H1 (cell line): ENCODE data around the gene ITGA11. TPM values are rescaled to one million over a fixed set of nuclear protein-coding genes. Genes with fewer than 3 reads are reported as not detected.

Source experiments
- CTCF ChIA-PET: fragments of 300-600 bp; sonication (Branson Sonifier 250); formaldehyde crosslinking; loops from one replicate; lab custom pipeline; 2021; ENCODE audit not compliant: partially characterized antibody; lab: Charles Lee
- POLR2A ChIA-PET: fragments of 300-600 bp; sonication (Branson Sonifier 250); formaldehyde crosslinking; loops from one replicate; lab custom pipeline; 2021; ENCODE audit warnings: inconsistent platforms; ENCODE audit not compliant: partially characterized antibody; lab: Charles Lee
- DNase-seq, 2 experiments: peaks; one replicate each; pipeline versions ENCODE4 v3.0.0 to v3.0.0-alpha.2; 2010 to 2022; ENCODE audit warnings: low spot score in 2 of 2, low read depth in 1 of 2, mixed read lengths in 1 of 2
- FAIRE-seq: peaks from 2 replicates; lab custom pipeline; 2011; peaks lifted over from hg19 to GRCh38; lab: Jason Lieb, UNC
- H2AFZ ChIP-seq: 2 replicates; pipeline ENCODE4 v1.8.1; 2012; ENCODE audit warnings: low read length, inconsistent platforms
- H2AK5ac ChIP-seq: 2 replicates; pipeline ENCODE4 v1.6.1; 2013; ENCODE audit warnings: low read depth, low read length
- H2BK120ac ChIP-seq: replicated peaks from 2 replicates; pipeline ENCODE3; 2013; ENCODE audit warnings: low read depth, low read length, inconsistent platforms
- H2BK12ac ChIP-seq: 2 replicates; pipeline ENCODE4 v1.6.1; 2013; ENCODE audit warnings: low read depth, low read length
- H2BK15ac ChIP-seq: 2 replicates; pipeline ENCODE4 v1.6.1; 2013; ENCODE audit warnings: low read length
- H2BK20ac ChIP-seq: 2 replicates; pipeline ENCODE4 v1.6.1; 2013; ENCODE audit warnings: low read length
- H2BK5ac ChIP-seq: 2 replicates; pipeline ENCODE4 v1.6.1; 2013; ENCODE audit warnings: low read depth, low read length
- H3K14ac ChIP-seq: 2 replicates; pipeline ENCODE4 v1.6.1; 2013; ENCODE audit warnings: inconsistent platforms; ENCODE audit not compliant: insufficient read length
- H3K18ac ChIP-seq: 2 replicates; pipeline ENCODE4 v1.6.1; 2013; ENCODE audit warnings: low read length; ENCODE audit errors: extremely low read depth
- H3K23ac ChIP-seq: 2 replicates; pipeline ENCODE4 v1.6.1; 2013; ENCODE audit warnings: inconsistent platforms; ENCODE audit not compliant: insufficient read length
- H3K23me2 ChIP-seq: 2 replicates; pipeline ENCODE4 v1.6.1; 2013; ENCODE audit warnings: low read depth, low read length
- H3K27ac ChIP-seq: 2 replicates; pipeline ENCODE4 v1.6.1; 2011; ENCODE audit warnings: low read depth, low read length, inconsistent platforms
- H3K27me3 ChIP-seq, 4 experiments: replicated peaks in 1 of 4; 1 replicate in 1 of 4; 2 replicates in 3 of 4; pipeline versions ENCODE4 v1.6.1 to v1.8.1; 2011 to 2013; ENCODE audit warnings: low read length in 3 of 4, mild to moderate bottlenecking in 3 of 4, inconsistent platforms in 2 of 4, mixed read lengths in 2 of 4, moderate library complexity in 1 of 4; ENCODE audit not compliant: control insufficient read depth in 3 of 4, insufficient read depth in 3 of 4; ENCODE audit errors: extremely low read depth in 1 of 4
- H3K36me3 ChIP-seq, 4 experiments: 2 replicates each; pipeline versions ENCODE4 v1.6.1 to v1.8.1; 2011 to 2013; ENCODE audit warnings: mild to moderate bottlenecking in 4 of 4, low read length in 3 of 4, moderate library complexity in 2 of 4, control low read depth in 1 of 4, inconsistent platforms in 1 of 4; ENCODE audit not compliant: insufficient read depth in 4 of 4, control insufficient read depth in 2 of 4
- H3K4ac ChIP-seq: replicated peaks from 2 replicates; pipeline ENCODE3; 2013; ENCODE audit warnings: low read length, low read depth, mixed read lengths, inconsistent platforms; ENCODE audit not compliant: insufficient read length
- H3K4me1 ChIP-seq, 4 experiments: replicated peaks in 1 of 4; 1 replicate in 1 of 4; 2 replicates in 3 of 4; pipeline versions ENCODE4 v1.6.1 to v1.8.1; 2011 to 2013; ENCODE audit warnings: low read length in 3 of 4, inconsistent platforms in 2 of 4, mixed read lengths in 1 of 4; ENCODE audit not compliant: insufficient read depth in 4 of 4, control insufficient read depth in 3 of 4
- H3K4me2 ChIP-seq, 2 experiments: 2 replicates each; pipeline versions ENCODE4 v1.6.1 to v1.8.1; 2011 to 2013; ENCODE audit warnings: low read depth in 2 of 2, low read length in 2 of 2, control low read depth in 1 of 2, inconsistent platforms in 1 of 2, mild to moderate bottlenecking in 1 of 2; ENCODE audit not compliant: insufficient read depth in 1 of 2
- H3K4me3 ChIP-seq, 4 experiments: fragments of 200-600, 300-600 bp in 1 of 4; sonication (generic), shearing (Covaris generic), sonication (Bioruptor Twin) in 1 of 4; 2 replicates each; pipeline versions ENCODE4 v1.5.1 to v1.8.1; 2011 to 2016; ENCODE audit warnings: low read length in 4 of 4, low read depth in 3 of 4, control low read depth in 2 of 4, inconsistent platforms in 2 of 4, mild to moderate bottlenecking in 2 of 4, mixed read lengths in 1 of 4, moderate library complexity in 1 of 4; ENCODE audit not compliant: insufficient read depth in 2 of 4; ENCODE audit errors: extremely low read depth in 1 of 4
- H3K56ac ChIP-seq: replicated peaks from 2 replicates; pipeline ENCODE3; 2013; ENCODE audit warnings: low read depth, mild to moderate bottlenecking, mixed read lengths, low read length, inconsistent platforms; ENCODE audit not compliant: insufficient read length
- H3K79me1 ChIP-seq: 2 replicates; pipeline ENCODE4 v1.6.1; 2013; ENCODE audit warnings: low read depth, low read length, control low read depth
- H3K79me2 ChIP-seq, 2 experiments: 2 replicates each; pipeline versions ENCODE4 v1.6.1 to v1.8.1; 2012 to 2013; ENCODE audit warnings: low read length in 2 of 2, mild to moderate bottlenecking in 2 of 2, inconsistent platforms in 1 of 2; ENCODE audit not compliant: insufficient read depth in 2 of 2, control insufficient read depth in 1 of 2
- H3K9ac ChIP-seq, 4 experiments: replicated peaks in 1 of 4; 1 replicate in 1 of 4; 2 replicates in 3 of 4; pipeline versions ENCODE4 v1.6.1 to v1.8.1; 2011 to 2013; ENCODE audit warnings: low read depth in 3 of 4, low read length in 3 of 4, control low read depth in 2 of 4, mild to moderate bottlenecking in 2 of 4, moderate library complexity in 2 of 4, inconsistent platforms in 1 of 4; ENCODE audit errors: extremely low read depth in 1 of 4
- H3K9me3 ChIP-seq, 2 experiments: 2 replicates each; pipeline versions ENCODE4 v1.6.1 to v1.8.1; 2012 to 2013; ENCODE audit warnings: mild to moderate bottlenecking in 2 of 2, moderate library complexity in 2 of 2, control low read depth in 1 of 2, inconsistent platforms in 1 of 2, low read depth in 1 of 2, low read length in 1 of 2, mixed read lengths in 1 of 2; ENCODE audit not compliant: insufficient read depth in 2 of 2
- H4K20me1 ChIP-seq, 2 experiments: replicated peaks in 1 of 2; 2 replicates each; pipeline versions ENCODE3 to v1.8.1; 2011 to 2013; ENCODE audit warnings: inconsistent platforms in 2 of 2, low read length in 2 of 2, mild to moderate bottlenecking in 1 of 2; ENCODE audit not compliant: insufficient read depth in 2 of 2, control insufficient read depth in 1 of 2
- H4K5ac ChIP-seq: 2 replicates; pipeline ENCODE4 v1.6.1; 2013; ENCODE audit warnings: low read length, low read depth, mixed read lengths, inconsistent platforms; ENCODE audit not compliant: insufficient read length
- H4K8ac ChIP-seq: 2 replicates; pipeline ENCODE4 v1.8.0; 2013; ENCODE audit warnings: mild to moderate bottlenecking, moderate library complexity, low read length, inconsistent platforms; ENCODE audit not compliant: insufficient read depth; ENCODE audit errors: extremely low read depth
- H4K91ac ChIP-seq: replicated peaks from 2 replicates; pipeline ENCODE3; 2013; ENCODE audit warnings: low read length, mixed read lengths, inconsistent platforms; ENCODE audit not compliant: insufficient read length
- EGR1 ChIP-seq: IDR thresholded peaks from 2 replicates; pipeline ENCODE4 v1.6.1; 2011; ENCODE audit warnings: low read depth, low read length, borderline replicate concordance
- KDM1A ChIP-seq: fragments of 200-600, 300-600 bp; sonication (generic); IDR thresholded peaks from 2 replicates; pipeline ENCODE4 v1.7.1; 2016; ENCODE audit warnings: mild to moderate bottlenecking, low read length, borderline replicate concordance
- WGBS, 2 experiments: shearing (Covaris generic) in 1 of 2; methylation state at CpG; one replicate each; pipeline versions ENCODE4 v1.1.6 to v1.1.7; 2013 to 2015; ENCODE audit warnings: low lambda C conversion rate in 2 of 2, mixed read lengths in 2 of 2, inconsistent platforms in 1 of 2, low coverage in 1 of 2, missing lambda C conversion rate in 1 of 2; ENCODE audit not compliant: insufficient replicate concordance in 2 of 2, insufficient coverage in 1 of 2, insufficient read length in 1 of 2; ENCODE audit errors: extremely low coverage in 1 of 2, missing lambda C conversion rate in 1 of 2; 5-methylcytosine and 5-hydroxymethylcytosine counted together
- polyA plus RNA-seq, 7 experiments: library from polyadenylated mRNA; depleted of rRNA in 3 of 7; stranded (reverse) in 5 of 7; unstranded in 2 of 7; fragments of >200 nt in 5 of 7; fragments of 200-250 nt in 2 of 7; gene quantifications; 1 replicate in 5 of 7; 2 replicates in 1 of 7; 4 replicates in 1 of 7; pipeline versions ENCODE4 v1.2.1 to v1.2.3, GENCODE V29; 2011 to 2013; ENCODE audit warnings: missing spikeins in 2 of 7, mixed read lengths in 2 of 7
- total RNA-seq: library from RNA; stranded (reverse); fragmentation: NEBNext Ultra II Directional; extraction: Animal tissue kit (Norgen Biotek cat#: 25700); gene quantifications from 2 replicates; pipeline ENCODE4 v1.2.1, GENCODE V29; 2021

ITGA11 gene
- total and polyA plus RNA-seq, 2 of the 8 experiments (the other 6 are each of a cell fraction or from before 2014, with no cell fraction given): 0.05 to 0.06 TPM

DNA sequence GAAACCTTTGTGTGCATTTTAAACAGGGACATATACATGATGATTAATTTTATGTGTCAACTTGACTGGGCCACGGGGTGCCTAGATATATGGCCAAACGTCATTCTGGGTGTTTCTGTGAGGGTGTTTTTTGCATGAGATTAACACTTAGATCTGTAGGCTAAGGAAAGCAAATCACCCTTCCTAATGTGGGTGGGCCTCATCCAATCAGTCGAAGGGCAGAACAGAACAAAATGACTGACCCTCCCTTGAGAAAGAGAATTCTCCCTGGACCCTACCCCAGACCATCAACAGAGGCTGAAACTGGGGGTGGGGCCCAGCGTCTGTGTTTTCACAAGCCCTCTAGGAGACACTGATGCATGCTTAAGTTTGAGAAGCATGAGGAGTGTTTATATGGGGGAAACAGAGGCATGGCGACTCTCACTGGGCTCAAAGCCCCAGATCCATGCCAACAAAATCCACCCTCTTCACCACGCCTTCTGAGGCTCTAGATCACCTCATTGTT lies 56.2 kb downstream of the ITGA11 start:
- Histone ChIP-seq H3K4me1 (no peaks in the 10 kb centered on the region), H3K9me3 (no peaks in the 10 kb centered on the region), H3K27ac (no peak overlapping the region), H3K36me3 (no peaks in the 10 kb centered on the region), H3K4me2 (no peak overlapping the region), H4K5ac (no peak overlapping the region), H3K14ac (no peak overlapping the region), H2BK20ac (no peak overlapping the region), H3K23me2 (no peaks in the 10 kb centered on the region), H2BK15ac (no peak overlapping the region), H3K4me3 (no peak overlapping the region), H3K79me2 (no peaks in the 10 kb centered on the region), H2BK120ac (no peak overlapping the region), H3K9ac (no peak overlapping the region), H3K4ac (no peak overlapping the region), H3K18ac (no peak overlapping the region), H3K23ac (no peak overlapping the region), H2AFZ (no peak overlapping the region), H2AK5ac (no peak overlapping the region), H4K8ac (no peak overlapping the region), H2BK12ac (no peak overlapping the region), H3K56ac (no peak overlapping the region), H3K27me3 (no peaks in the 10 kb centered on the region), H2BK5ac (no peak overlapping the region), H4K20me1 (no peaks in the 10 kb centered on the region), H4K91ac (no peak overlapping the region), H3K79me1 (no peaks in the 10 kb centered on the region)
- ChIA-PET CTCF (interaction anchor here (0.8 to 3.8 kb wide), 6 partner anchors 10 to 852 kb away, joined by 3 to 24 read pairs (median 3); no protein-coding TSS in a partner anchor), POLR2A (no interaction called here)
- TF ChIP-seq EGR1 (no peak), KDM1A (0 out of 2 replicates have a peak, but pooled peaks have one; percentile 49)
- FAIRE-seq (no peak), DNase-seq (peak in 1 of 2 experiments; percentile 19)
- 85% methylated on average over 6 of the region's 6 CpGs; no CpG with 5 or more reads in 1 of the 2 experiments for WGBS, 2 experiments
